ENCODE data around the gene CRYBB1.

The CRYBB1 gene

GRCh38 chr22:26551568-26551967 is 66.3 kb downstream of the CRYBB1 start:
- TF ChIP-seq GATA3 (IDR thresholded peaks at IDR 0.05; ENCODE audit: low read depth, low read length) = no peak
- no peak for TF ChIP-seq GATA2 (IDR thresholded peaks at IDR 0.05; ENCODE audit: low read depth, low read length)

GRCh38 chr22:26550498-26551033 is 67.3 kb downstream of the CRYBB1 start:
- TF ChIP-seq GATA3 (IDR thresholded peaks at IDR 0.05; ENCODE audit: low read depth, low read length) (no peak), GATA2 (IDR thresholded peaks at IDR 0.05; ENCODE audit: low read depth, low read length) (no peak)

DNA sequence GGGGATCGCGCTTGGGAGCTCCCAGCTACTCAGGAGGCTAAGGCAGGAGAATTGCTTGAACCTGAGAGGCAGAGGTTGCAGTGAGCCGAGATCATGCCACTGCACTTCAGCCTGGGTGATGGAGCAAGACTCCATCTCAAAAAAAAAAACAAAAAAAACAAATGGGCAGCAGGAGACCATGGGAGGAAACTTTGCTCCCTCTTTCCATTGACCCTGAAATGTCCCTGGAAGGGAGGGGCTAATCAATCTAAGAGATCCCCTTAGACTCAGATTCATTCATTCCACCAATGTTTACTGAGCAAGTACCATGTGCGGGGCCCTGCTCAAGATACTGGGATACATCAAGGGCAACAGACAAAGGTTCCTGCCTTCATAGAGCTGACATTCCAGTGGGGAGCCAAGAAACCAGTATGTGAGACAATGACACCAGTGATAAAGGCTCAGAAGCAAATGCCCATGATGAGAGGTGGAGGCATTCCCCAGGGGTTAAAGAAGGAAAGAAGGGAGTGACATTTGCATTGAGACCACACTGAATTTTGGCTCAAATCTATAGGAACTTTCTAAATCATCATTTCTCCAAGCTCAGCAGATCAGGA is 67.8 kb downstream of the CRYBB1 start:
- TF ChIP-seq GATA3 (IDR thresholded peaks at IDR 0.05; ENCODE audit: low read depth, low read length) = no peak
- no peak for TF ChIP-seq GATA2 (IDR thresholded peaks at IDR 0.05; ENCODE audit: low read depth, low read length)
